ENCODE measurements around the gene PLEKHJ1. TPM values are rescaled to one million over a fixed set of nuclear protein-coding genes. Genes with fewer than 3 reads are reported as not detected.

Gene PLEKHJ1
- total and polyA plus RNA-seq, 9 of the 15 experiments (the other 6 are each of a cell fraction or from before 2014, with no cell fraction given), result 1.5 to 188 (median 63.9) TPM

GRCh38 chr19:2269244-2270156 lies 33.4 kb upstream of the PLEKHJ1 start (continued):
- TF ChIP-seq NR0B1 (IDR thresholded peaks at IDR 0.05; ENCODE audit: partially characterized antibody), result no peak
- TF ChIP-seq HDAC6 (IDR thresholded peaks at IDR 0.05; ENCODE audit: low read depth, low read length), result no peak
- no peak for TF ChIP-seq MXD1 (CRISPR knock-in tag; IDR thresholded peaks at IDR 0.05; ENCODE audit: borderline replicate concordance, poor library complexity, severe bottlenecking)
- no peak; the same call in 1 of the 2 replicates for TF ChIP-seq MXI1 (IDR thresholded peaks at IDR 0.05; ENCODE audit: low read depth, low read length)
- TF ChIP-seq E2F3 (CRISPR knock-in tag; IDR thresholded peaks at IDR 0.05), result no peak
- TF ChIP-seq BRCA1 (IDR thresholded peaks at IDR 0.05), result no peak
- no peak for TF ChIP-seq BRCA1 (CRISPR knock-in tag; IDR thresholded peaks at IDR 0.05)
- no peak for TF ChIP-seq HNRNPUL1 (IDR thresholded peaks at IDR 0.05; ENCODE audit: low read length)
- TF ChIP-seq ATF7 (IDR thresholded peaks at IDR 0.05), result peak; percentile 81
- no peak for TF ChIP-seq IRF2 (CRISPR knock-in tag; IDR thresholded peaks at IDR 0.05)
- no peak for TF ChIP-seq RBM17 (IDR thresholded peaks at IDR 0.05; ENCODE audit: borderline replicate concordance, low read depth, low read length)
- TF ChIP-seq POLR2AphosphoS2 (IDR thresholded peaks at IDR 0.05; ENCODE audit: low read length), result peak; percentile 96; the same call in 1 of the 2 replicates
- no peak for TF ChIP-seq CBX2 (IDR thresholded peaks at IDR 0.05; ENCODE audit: insufficient read depth, low read length, poor library complexity, severe bottlenecking)
- TF ChIP-seq NR4A1 (CRISPR knock-in tag; IDR thresholded peaks at IDR 0.05), result no peak
- no peak for TF ChIP-seq NR4A1 (tag; IDR thresholded peaks at IDR 0.05)
- no peak for TF ChIP-seq DDX20 (tag; IDR thresholded peaks at IDR 0.05; ENCODE audit: low read depth)
- TF ChIP-seq MEIS2 (IDR thresholded peaks at IDR 0.05; ENCODE audit: partially characterized antibody), result no peak
- TF ChIP-seq BACH1 (tag; IDR thresholded peaks at IDR 0.05), result no peak; the same call in 1 of the 2 replicates
- no peak for TF ChIP-seq GATA2 (CRISPR knock-in tag; IDR thresholded peaks at IDR 0.05)
- no peak for TF ChIP-seq PBX2 (CRISPR knock-in tag; IDR thresholded peaks at IDR 0.05; ENCODE audit: low read depth)
- TF ChIP-seq PBX2 (tag; conservative IDR thresholded peaks at IDR 0.05; ENCODE audit: low read depth), result no peak
- no peak for TF ChIP-seq ZNF217 (CRISPR knock-in tag; IDR thresholded peaks at IDR 0.05)
- peak; percentile 61 for TF ChIP-seq BRD9 (IDR thresholded peaks at IDR 0.05; ENCODE audit: low read depth, partially characterized antibody)

Measured in K562 (cell line).